Erythroblast (primary cell): ENCODE results near the gene C1orf74.

ENCODE experiments used
- GATA1 ChIP-seq: IDR thresholded peaks from 2 replicates; pipeline ENCODE4 v1.6.1; 2011; ENCODE audit warnings: low read depth, mild to moderate bottlenecking, control low read depth, low read length, moderate library complexity
- POLR2A ChIP-seq: IDR thresholded peaks from 2 replicates; pipeline ENCODE4 v1.6.1; 2011; ENCODE audit warnings: mild to moderate bottlenecking, low read length

GRCh38 chr1:209789245-209789644 is 4.9 kb upstream of the C1orf74 start:
- TF ChIP-seq POLR2A: no peak
- no peak for TF ChIP-seq GATA1
